D341Med (cell line): ENCODE measurements around the gene RPS15.
"Not testable (repeated sequence)": the region's sequence is repeated elsewhere in the genome, so short reads cannot be mapped to it uniquely, and the experiment has no call there.

Source experiments
- DNase-seq: peaks from one replicate; pipeline ENCODE4 v3.0.0; 2012; ENCODE audit warnings: low spot score

The RPS15 gene

GRCh38 chr19:1435378-1435989 is 2.7 kb upstream of the RPS15 start:
- DNase-seq: no peak

- no peak for DNase-seq
Measured at GRCh38 chr19:1437609-1438008, 587 bp upstream of the RPS15 start.

GRCh38 chr19:1438933-1439354 is 748 bp downstream of the RPS15 start:
- no peak for DNase-seq

- DNase-seq: not testable (repeated sequence)
Measured at GRCh38 chr19:1439525-1440417, 1.6 kb downstream of the RPS15 start.

- DNase-seq: no peak
Measured at GRCh38 chr19:1440418-1440801, 2.2 kb downstream of the RPS15 start.

GRCh38 chr19:1441022-1441426 is 2.8 kb downstream of the RPS15 start:
- DNase-seq: no peak

- DNase-seq: no peak
Measured at GRCh38 chr19:1441677-1442438, 3.7 kb downstream of the RPS15 start.

GRCh38 chr19:1445185-1445931 is 7.2 kb downstream of the RPS15 start:
- DNase-seq: peak; percentile 94

GRCh38 chr19:1445932-1446712 is 7.9 kb downstream of the RPS15 start:
- peak; percentile 92 for DNase-seq

GRCh38 chr19:1446713-1447481 is 8.7 kb downstream of the RPS15 start:
- no peak for DNase-seq

- DNase-seq: no peak
Measured at GRCh38 chr19:1447504-1447903, 9.3 kb downstream of the RPS15 start.

- no peak for DNase-seq
Measured at GRCh38 chr19:1447944-1448343, 9.7 kb downstream of the RPS15 start.

GRCh38 chr19:1449467-1450442 is 11.6 kb downstream of the RPS15 start, which contains the start of gene APC2:
Gene APC2 (plus strand): TSS chr19:1450121. CDS start chr19:1453002, 2,881 bp downstream.
- DNase-seq: peak; percentile 96

GRCh38 chr19:1450735-1451731 is 12.8 kb downstream of the RPS15 start:
- DNase-seq: no peak

- no peak for DNase-seq
Measured at GRCh38 chr19:1451916-1452801, 14.0 kb downstream of the RPS15 start.

- DNase-seq: no peak
Measured at GRCh38 chr19:1452802-1453524, 14.8 kb downstream of the RPS15 start.
